ENCODE data around the gene PSME4.
A peak's percentile ranks its signal among the peaks of the same experiment; 100 is the strongest.

Gene PSME4

DNA sequence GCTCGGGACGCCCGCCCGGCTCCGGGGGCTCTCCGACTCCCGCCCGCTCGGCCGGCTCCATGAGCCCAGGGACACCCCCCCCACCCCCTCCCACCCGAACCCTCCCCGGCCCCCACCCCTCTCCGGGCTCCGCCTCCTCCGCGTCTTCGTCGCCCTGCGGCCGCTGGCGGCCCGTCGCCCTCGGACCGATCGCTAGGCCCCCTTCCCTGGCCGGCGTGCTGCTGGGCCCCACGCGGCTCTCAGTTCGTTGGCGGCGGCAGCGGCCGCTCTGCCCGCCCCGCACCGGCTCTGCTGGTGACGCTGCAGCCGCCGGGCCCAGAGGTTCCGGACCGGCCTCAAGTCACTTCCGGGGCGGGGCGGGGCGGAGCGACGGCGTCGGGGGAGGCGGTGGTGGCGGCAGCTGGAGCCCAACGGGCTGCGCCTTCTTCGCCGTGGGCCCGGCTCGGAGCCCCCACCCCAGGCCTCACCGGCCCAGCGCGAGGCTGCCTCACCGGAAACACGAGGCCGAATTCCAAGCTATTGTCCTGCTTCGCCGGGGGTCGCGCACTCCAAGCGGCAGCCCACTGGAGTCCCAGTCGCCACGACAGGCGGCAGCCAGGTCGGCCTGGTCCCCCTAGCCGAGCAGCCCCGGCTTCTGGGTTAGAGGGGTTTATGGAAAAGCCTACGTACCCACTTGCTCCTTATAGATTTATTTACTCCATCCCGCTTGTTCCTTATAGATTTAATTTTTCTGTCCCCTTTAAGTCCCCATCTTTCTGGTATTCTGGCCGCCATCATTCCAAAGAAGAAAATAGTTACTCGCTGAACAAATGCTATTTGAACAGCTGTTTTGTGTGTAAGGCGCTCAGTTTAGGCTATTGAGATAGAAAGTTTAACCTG, at the start of gene PSME4:
Gene PSME4 (minus strand): TSS at position 270 of the 879 bp plus-strand sequence. CDS start 209 bp downstream, at position 61.
- TF ChIP-seq, protein P1, sequence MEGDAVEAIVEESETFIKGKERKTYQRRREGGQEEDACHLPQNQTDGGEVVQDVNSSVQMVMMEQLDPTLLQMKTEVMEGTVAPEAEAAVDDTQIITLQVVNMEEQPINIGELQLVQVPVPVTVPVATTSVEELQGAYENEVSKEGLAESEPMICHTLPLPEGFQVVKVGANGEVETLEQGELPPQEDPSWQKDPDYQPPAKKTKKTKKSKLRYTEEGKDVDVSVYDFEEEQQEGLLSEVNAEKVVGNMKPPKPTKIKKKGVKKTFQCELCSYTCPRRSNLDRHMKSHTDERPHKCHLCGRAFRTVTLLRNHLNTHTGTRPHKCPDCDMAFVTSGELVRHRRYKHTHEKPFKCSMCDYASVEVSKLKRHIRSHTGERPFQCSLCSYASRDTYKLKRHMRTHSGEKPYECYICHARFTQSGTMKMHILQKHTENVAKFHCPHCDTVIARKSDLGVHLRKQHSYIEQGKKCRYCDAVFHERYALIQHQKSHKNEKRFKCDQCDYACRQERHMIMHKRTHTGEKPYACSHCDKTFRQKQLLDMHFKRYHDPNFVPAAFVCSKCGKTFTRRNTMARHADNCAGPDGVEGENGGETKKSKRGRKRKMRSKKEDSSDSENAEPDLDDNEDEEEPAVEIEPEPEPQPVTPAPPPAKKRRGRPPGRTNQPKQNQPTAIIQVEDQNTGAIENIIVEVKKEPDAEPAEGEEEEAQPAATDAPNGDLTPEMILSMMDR (conservative IDR thresholded peaks at IDR 0.05; ENCODE audit: low read depth): no peak
- peak within 1 kb of the TSS; percentile 92 for H3K27ac ChIP-seq
- ChIA-PET CTCF (interaction anchor here (0.5 to 1.3 kb wide), 2 partner anchors 136 to 543 kb away, joined by 3 to 6 read pairs; no protein-coding TSS in a partner anchor), POLR2A (ENCODE audit: low non-redundant PET) (no interaction called here)
- DNase-seq (ENCODE audit: low spot score): peak; percentile 88

- H3K27ac ChIP-seq: no peak overlapping the region
- CTCF ChIA-PET: interaction anchor here (0.6 kb wide), 1 partner anchor 16 kb away, joined by 3 read pairs; no protein-coding TSS in a partner anchor
- TF ChIP-seq, protein P1 (conservative IDR thresholded peaks at IDR 0.05; ENCODE audit: low read depth): no peak
- POLR2A ChIA-PET (ENCODE audit: low non-redundant PET): no interaction called here
- no peak for DNase-seq (ENCODE audit: low spot score)
These were observed 45.3 kb upstream of the PSME4 start for GRCh38 chr2:54015798-54016699.

- no peak for DNase-seq (ENCODE audit: low spot score)
- POLR2A ChIA-PET (ENCODE audit: low non-redundant PET): no interaction called here
These were observed 43.2 kb upstream of the PSME4 start for GRCh38 chr2:54013996-54014395.

GRCh38 chr2:54012538-54013141, 41.8 kb upstream of the PSME4 start:
- ChIA-PET POLR2A (ENCODE audit: low non-redundant PET) (no interaction called here), CTCF (interaction anchor here (0.6 to 0.9 kb wide), 2 partner anchors 12 to 624 kb away, joined by 3 to 6 read pairs; no protein-coding TSS in a partner anchor)
- TF ChIP-seq, protein P1 (conservative IDR thresholded peaks at IDR 0.05; ENCODE audit: low read depth): no peak
- H3K27ac ChIP-seq: no peak overlapping the region
- DNase-seq (ENCODE audit: low spot score): no peak

More at GRCh38 chr2:54013996-54014395, 43.2 kb upstream of the PSME4 start:
- CTCF ChIA-PET: no interaction called here
- TF ChIP-seq, protein P1 (conservative IDR thresholded peaks at IDR 0.05; ENCODE audit: low read depth): no peak
- no peak overlapping the region for H3K27ac ChIP-seq

- DNase-seq (ENCODE audit: low spot score): no peak
- TF ChIP-seq, protein P1 (conservative IDR thresholded peaks at IDR 0.05; ENCODE audit: low read depth): no peak
- ChIA-PET POLR2A (ENCODE audit: low non-redundant PET) (no interaction called here), CTCF (interaction anchor here (0.7 kb wide), 1 partner anchor 11 kb away, joined by 3 read pairs; no protein-coding TSS in a partner anchor)
- no peak overlapping the region for H3K27ac ChIP-seq
These were observed 38.8 kb upstream of the PSME4 start for GRCh38 chr2:54009549-54009948.

DNA sequence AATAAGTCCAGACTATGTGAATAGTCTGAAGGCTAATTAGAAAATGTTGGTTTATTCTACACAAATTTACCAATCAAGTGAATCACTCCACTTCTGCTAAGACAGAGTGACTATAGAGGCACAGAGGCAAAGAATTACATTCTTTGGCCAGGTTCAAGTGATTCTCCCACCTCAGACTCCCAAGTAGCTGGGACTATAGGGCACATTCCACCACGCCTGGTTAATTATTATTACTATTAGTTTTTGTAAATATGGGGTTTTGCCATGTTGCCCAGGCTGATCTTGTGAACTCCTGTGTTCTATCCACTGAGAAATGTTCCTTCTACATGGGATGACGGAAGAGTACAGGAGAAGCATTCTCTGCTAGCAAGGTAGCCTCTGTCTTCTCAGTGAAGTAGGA, 37.6 kb upstream of the PSME4 start:
- POLR2A ChIA-PET (ENCODE audit: low non-redundant PET): no interaction called here
- no peak overlapping the region for H3K27ac ChIP-seq
- TF ChIP-seq, protein P1 (conservative IDR thresholded peaks at IDR 0.05; ENCODE audit: low read depth): no peak
- no peak for DNase-seq (ENCODE audit: low spot score)
- CTCF ChIA-PET: no interaction called here
